GM21447 (cell line): Measurements from ENCODE around the gene IP6K2.

ENCODE experiments used
- ATAC-seq: cut with Tn5 transposase; IDR thresholded peaks from one replicate; pipeline ENCODE4 v1.9.1; 2021; ENCODE audit not compliant: unreplicated experiment

The IP6K2 gene

GRCh38 chr3:48644898-48645760, 71.9 kb downstream of the IP6K2 start:
- no peak for ATAC-seq

GRCh38 chr3:48642605-48643004, 74.4 kb downstream of the IP6K2 start:
- ATAC-seq, result no peak

GRCh38 chr3:48641396-48641795, 75.6 kb downstream of the IP6K2 start:
- ATAC-seq, result no peak

GRCh38 chr3:48639944-48640606, 76.9 kb downstream of the IP6K2 start:
- no peak for ATAC-seq
